ENCODE data around the gene NKAIN2.

Gene NKAIN2

GRCh38 chr6:124822204-124822613 is 1018.5 kb downstream of the NKAIN2 start (continued):
- TF ChIP-seq ZNF518A (tag by site-specific recombination; conservative IDR thresholded peaks at IDR 0.05; ENCODE audit: low read depth) (no peak), ZNF610 (tag by site-specific recombination; IDR thresholded peaks at IDR 0.05; ENCODE audit: borderline replicate concordance) (peak; percentile 73; the same call in 1 of the 2 replicates), ZNF133 (tag by site-specific recombination; IDR thresholded peaks at IDR 0.05) (no peak), GLI2 (tag by site-specific recombination; IDR thresholded peaks at IDR 0.05; ENCODE audit: borderline replicate concordance, low read depth) (peak; percentile 89), ZNF510 (tag by site-specific recombination; IDR thresholded peaks at IDR 0.05; ENCODE audit: insufficient replicate concordance) (no peak), ZNF664 (tag by site-specific recombination; IDR thresholded peaks at IDR 0.05) (no peak), REPIN1 (tag by site-specific recombination; IDR thresholded peaks at IDR 0.05; ENCODE audit: low read depth) (no peak), ZNF621 (tag by site-specific recombination; IDR thresholded peaks at IDR 0.05) (no peak), ZFP41 (tag by site-specific recombination; IDR thresholded peaks at IDR 0.05; ENCODE audit: borderline replicate concordance) (no peak), ZNF37A (tag by site-specific recombination; IDR thresholded peaks at IDR 0.05) (no peak), SP2 (tag by site-specific recombination; IDR thresholded peaks at IDR 0.05) (no peak), ZNF513 (tag by site-specific recombination; IDR thresholded peaks at IDR 0.05) (no peak), ZNF2 (tag by site-specific recombination; IDR thresholded peaks at IDR 0.05) (0 out of 2 replicates have a peak, but pooled peaks have one; percentile 34), ZNF792 (tag by site-specific recombination; IDR thresholded peaks at IDR 0.05) (no peak), ZNF623 (tag by site-specific recombination; IDR thresholded peaks at IDR 0.05) (no peak), ZNF239 (tag by site-specific recombination; IDR thresholded peaks at IDR 0.05) (no peak), EGR2 (tag by site-specific recombination; IDR thresholded peaks at IDR 0.05; ENCODE audit: low read depth) (no peak), ZNF23 (tag by site-specific recombination; IDR thresholded peaks at IDR 0.05; ENCODE audit: borderline replicate concordance) (no peak), ZNF138 (tag by site-specific recombination; IDR thresholded peaks at IDR 0.05; ENCODE audit: borderline replicate concordance) (no peak), SALL2 (tag by site-specific recombination; IDR thresholded peaks at IDR 0.05; ENCODE audit: borderline replicate concordance) (no peak), ZNF302 (tag by site-specific recombination; IDR thresholded peaks at IDR 0.05; ENCODE audit: low read depth) (0 out of 2 replicates have a peak, but pooled peaks have one; percentile 11), CTCF (tag by site-specific recombination; IDR thresholded peaks at IDR 0.05) (no peak)
- TF ChIP-seq, protein P1, sequence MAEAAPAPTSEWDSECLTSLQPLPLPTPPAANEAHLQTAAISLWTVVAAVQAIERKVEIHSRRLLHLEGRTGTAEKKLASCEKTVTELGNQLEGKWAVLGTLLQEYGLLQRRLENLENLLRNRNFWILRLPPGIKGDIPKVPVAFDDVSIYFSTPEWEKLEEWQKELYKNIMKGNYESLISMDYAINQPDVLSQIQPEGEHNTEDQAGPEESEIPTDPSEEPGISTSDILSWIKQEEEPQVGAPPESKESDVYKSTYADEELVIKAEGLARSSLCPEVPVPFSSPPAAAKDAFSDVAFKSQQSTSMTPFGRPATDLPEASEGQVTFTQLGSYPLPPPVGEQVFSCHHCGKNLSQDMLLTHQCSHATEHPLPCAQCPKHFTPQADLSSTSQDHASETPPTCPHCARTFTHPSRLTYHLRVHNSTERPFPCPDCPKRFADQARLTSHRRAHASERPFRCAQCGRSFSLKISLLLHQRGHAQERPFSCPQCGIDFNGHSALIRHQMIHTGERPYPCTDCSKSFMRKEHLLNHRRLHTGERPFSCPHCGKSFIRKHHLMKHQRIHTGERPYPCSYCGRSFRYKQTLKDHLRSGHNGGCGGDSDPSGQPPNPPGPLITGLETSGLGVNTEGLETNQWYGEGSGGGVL (tag by site-specific recombination; IDR thresholded peaks at IDR 0.05), result no peak
- TF ChIP-seq, protein P2, sequence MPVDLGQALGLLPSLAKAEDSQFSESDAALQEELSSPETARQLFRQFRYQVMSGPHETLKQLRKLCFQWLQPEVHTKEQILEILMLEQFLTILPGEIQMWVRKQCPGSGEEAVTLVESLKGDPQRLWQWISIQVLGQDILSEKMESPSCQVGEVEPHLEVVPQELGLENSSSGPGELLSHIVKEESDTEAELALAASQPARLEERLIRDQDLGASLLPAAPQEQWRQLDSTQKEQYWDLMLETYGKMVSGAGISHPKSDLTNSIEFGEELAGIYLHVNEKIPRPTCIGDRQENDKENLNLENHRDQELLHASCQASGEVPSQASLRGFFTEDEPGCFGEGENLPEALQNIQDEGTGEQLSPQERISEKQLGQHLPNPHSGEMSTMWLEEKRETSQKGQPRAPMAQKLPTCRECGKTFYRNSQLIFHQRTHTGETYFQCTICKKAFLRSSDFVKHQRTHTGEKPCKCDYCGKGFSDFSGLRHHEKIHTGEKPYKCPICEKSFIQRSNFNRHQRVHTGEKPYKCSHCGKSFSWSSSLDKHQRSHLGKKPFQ (tag by site-specific recombination; IDR thresholded peaks at IDR 0.05), result peak; percentile 89
- TF ChIP-seq, protein P3, sequence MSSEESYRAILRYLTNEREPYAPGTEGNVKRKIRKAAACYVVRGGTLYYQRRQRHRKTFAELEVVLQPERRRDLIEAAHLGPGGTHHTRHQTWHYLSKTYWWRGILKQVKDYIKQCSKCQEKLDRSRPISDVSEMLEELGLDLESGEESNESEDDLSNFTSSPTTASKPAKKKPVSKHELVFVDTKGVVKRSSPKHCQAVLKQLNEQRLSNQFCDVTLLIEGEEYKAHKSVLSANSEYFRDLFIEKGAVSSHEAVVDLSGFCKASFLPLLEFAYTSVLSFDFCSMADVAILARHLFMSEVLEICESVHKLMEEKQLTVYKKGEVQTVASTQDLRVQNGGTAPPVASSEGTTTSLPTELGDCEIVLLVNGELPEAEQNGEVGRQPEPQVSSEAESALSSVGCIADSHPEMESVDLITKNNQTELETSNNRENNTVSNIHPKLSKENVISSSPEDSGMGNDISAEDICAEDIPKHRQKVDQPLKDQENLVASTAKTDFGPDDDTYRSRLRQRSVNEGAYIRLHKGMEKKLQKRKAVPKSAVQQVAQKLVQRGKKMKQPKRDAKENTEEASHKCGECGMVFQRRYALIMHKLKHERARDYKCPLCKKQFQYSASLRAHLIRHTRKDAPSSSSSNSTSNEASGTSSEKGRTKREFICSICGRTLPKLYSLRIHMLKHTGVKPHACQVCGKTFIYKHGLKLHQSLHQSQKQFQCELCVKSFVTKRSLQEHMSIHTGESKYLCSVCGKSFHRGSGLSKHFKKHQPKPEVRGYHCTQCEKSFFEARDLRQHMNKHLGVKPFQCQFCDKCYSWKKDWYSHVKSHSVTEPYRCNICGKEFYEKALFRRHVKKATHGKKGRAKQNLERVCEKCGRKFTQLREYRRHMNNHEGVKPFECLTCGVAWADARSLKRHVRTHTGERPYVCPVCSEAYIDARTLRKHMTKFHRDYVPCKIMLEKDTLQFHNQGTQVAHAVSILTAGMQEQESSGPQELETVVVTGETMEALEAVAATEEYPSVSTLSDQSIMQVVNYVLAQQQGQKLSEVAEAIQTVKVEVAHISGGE (tag by site-specific recombination; conservative IDR thresholded peaks at IDR 0.05; ENCODE audit: low read depth), result no peak
